ENCODE data around the gene GALNT18.

The GALNT18 gene

GRCh38 chr11:11293798-11294550, 327.8 kb downstream of the GALNT18 start:
- DNase-seq, result no peak

- DNase-seq, result no peak
Measured at GRCh38 chr11:11292839-11293238, 329.0 kb downstream of the GALNT18 start.

DNA sequence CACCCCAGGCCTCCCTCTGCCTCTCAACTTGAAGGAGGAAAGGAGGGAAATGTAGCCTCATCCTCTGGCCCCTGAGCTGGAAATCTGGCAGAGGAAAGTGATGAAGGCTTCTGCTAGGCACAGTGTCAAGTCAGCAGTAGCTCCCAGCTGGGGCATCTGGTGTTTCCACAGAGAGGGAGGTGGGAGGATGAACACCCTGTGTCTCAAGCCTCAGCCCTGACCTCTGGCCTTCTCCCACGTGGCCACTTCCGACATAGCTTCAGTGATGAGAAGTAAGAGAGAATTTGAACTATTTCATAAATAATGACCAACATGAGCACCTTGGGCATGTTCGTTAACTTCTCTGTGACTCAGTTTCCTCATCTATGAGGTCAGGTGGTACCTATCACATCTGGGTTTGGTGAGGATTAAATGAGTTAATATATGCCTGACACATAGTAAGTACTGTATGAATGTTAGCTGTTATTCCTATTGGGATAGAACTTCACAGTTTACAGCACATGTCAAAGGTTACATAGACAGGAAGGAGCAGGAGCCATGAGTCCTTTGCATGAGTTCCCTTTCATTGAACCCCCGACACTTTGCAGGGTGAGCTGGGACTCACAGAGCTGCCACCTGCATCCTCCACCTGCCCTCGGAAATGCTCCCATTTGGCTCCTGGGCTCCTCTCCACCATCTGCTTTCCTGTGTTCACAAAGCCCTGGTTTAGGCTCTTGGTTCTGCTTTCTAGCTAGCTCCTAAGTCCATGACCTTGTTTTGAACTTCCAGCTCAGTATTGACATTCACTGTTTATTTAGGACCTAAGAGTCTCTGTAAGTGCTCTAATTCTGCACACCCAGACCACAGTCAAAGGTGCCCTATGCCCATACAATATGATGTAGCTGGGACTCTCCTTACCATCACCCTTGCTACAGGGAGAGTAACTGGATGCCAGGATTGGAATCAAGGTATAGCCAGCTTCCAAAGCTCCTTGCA, 330.5 kb downstream of the GALNT18 start:
- no peak for DNase-seq

DNA sequence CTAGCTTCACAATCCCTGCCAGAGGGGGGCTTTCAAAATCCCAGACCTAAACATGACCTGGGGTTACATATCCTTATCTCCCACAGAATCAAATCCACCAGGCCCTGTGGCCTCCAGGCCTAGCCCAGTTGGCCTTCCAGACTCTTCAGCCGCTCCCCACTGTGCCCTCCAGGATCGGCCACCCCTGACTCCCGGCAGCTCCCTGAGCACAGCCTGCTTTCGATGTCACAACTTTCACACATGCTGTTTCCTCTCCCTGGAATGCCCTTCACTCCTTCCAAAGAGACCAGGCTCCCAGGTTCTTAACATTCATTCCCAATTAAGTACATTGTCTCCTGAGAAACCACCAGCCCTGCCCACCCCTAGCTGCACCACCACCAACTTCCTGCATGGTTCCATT, 331.5 kb downstream of the GALNT18 start:
- no peak for DNase-seq

DNA sequence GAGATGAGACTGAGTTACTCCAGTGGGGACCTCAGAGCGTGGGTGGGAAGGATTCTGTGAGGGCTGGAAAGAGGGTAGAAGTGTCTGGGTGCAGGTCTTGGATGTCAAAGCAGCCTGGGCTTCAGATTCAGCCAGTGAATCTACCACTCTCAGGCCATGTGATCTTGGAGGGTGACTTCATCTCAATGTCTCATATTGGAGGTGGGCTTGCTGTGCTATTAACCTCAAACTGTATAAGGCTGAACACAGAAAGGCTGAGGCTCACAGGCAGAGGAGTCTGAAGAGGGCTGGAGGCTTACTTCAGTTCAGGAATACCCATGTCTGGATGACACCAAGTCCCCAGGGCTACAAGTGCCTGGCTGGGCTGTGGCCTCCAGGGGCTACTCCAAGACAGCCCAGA, 332.1 kb downstream of the GALNT18 start:
- DNase-seq, result no peak

DNA sequence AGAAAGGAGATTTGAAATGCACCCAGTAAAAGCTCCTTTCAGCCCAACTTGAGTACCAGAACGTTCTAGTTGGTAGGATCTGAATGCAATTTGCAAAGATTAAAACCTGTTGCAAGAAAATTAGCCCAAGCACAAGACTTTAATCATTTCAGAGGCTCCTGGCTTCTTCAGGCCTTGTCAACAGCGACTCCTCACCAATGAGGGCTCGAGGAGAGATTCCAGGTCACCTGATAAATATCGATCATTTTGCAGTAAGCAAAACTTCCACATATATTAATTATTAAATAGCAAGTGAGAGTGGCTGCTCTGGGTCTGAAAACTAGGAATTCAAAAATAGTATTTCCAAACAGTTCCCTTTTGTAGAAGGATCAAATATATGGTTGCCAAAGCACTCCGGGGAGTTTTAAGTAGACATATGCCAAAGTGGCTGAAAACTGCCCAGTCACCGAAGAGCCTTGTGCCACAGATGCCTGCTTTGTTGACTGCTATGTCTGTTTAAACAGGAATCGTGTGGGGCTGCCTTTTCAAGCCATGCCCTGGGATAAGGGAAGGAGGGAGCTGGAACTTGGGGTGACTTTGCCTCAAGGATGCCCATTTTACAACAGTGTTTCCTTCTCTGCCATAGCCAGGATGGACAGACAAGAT, 332.7 kb downstream of the GALNT18 start:
- DNase-seq, result no peak

DNA sequence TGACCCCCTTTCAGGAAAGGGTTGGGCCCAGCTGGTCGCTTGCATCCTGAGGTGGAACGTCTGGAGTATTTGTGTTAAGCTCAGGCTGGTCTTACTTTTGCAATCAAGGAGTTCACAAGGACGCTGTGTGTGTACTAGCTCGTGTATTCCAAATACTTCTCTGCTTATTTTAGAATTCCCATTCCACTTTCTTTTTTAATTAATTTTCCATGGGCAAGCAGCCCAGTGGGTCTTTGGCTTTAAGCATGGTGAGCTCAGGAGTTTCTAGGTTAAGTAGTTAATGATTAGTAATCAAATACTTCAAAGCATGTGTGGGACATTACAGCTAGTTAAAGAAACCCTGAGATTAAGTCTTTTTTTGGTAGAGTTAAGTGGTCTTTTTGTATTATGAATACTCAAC, 337.3 kb downstream of the GALNT18 start:
- DNase-seq, result no peak

DNA sequence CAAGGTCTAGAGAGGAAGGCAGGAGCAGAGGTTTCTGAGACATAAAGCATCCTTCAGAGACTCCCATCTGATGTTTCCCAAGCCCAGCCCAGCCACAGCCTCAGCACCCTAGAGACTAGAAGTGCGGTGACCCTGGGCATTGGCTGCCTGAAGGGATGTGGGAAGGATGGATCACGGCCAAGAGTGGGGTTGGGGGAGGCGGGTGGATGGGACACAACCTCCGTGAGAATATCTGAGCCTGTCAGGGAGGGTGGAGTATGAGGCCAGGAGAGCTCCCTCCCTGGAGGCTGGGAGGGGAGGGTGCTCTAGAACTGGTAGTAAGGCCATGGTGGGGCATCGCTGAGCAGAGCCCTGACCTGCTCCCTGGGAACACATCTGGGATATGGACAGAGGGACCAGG, 340.2 kb downstream of the GALNT18 start:
- no peak for DNase-seq

DNA sequence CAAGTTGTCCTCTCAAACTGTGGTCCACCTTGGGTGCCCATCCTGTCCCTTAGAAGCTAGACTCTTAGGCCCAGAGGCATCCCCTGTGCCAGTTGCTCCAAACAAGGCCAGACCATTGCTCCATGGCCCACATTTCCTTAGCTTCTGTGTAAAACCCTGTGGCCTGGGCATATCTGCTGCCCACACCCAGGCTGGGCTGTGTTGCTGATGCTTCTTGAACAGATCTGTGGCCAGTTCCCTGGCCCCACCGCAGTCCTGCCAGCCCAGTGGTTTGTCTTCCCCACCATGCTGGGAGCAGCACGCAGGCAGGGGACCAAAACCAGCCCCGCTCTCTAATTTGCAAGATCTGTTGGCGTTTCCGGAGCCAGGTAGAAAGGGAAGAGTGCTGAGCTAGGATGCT, 341.0 kb downstream of the GALNT18 start:
- DNase-seq, result no peak

DNA sequence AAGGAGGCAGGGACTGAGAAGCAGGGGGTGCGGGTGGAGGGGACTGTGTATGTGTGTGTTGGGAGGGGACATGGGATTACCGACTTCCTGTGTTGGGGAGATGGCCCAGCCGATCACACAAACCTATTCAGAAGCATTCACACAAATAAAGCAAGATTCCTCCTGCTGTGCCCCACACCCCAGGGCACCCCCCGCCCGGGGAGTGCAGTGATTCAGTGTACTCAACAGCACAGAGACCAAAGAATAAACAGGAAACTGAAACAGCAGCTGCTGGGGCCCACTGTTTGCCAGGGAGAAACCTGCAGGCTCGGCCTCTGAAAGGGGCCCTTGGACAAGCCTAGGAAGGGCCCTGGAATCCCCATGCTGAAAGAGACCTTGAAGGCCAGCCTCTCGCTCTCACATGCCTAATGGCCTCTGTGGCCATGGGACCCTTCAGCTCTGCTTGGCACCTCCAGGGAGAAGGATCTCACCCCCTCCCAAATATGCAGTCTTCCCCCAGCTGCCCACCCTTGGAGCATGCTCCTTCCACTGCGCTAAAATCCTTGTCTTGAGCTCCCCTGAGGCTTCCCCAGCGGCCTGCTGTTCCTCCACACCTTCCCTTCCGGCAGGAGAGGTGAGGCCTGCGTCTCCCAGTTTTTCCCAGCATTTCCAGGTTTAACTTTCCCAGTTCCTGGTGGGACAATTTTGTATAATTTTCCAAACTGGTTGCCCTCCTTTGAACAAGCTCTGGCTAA, 341.7 kb downstream of the GALNT18 start:
- DNase-seq, result no peak

- no peak for DNase-seq
Measured at GRCh38 chr11:11272254-11272653, 349.6 kb downstream of the GALNT18 start.

DNA sequence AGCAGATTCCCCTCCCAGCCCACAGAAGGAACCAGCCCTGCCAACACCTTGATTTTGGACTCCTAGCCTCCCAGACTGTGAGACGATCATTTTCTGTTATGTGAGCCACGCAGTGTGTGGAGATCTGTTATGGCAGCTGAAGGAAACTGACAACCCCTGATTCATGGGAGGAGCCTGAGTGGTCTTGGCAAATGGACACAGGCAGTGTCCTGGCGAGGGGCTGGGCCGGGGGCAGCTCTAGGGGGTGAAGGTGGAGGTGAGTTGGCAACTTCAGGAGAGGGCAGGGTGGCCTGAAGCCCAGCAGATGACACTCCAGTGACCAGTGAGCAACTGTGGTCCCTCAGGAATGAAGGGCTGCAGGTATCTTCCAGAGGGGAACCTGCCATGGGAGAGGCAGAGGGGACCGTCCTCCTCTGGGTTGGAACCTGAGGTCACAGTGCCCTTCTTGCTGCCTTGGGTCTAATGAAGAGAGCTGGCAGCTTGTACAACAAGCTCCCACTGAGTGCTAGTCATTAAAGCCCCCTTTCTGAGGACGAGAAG, 351.5 kb downstream of the GALNT18 start:
- no peak for DNase-seq

GRCh38 chr11:11268706-11269105, 353.1 kb downstream of the GALNT18 start:
- DNase-seq, result no peak

DNA sequence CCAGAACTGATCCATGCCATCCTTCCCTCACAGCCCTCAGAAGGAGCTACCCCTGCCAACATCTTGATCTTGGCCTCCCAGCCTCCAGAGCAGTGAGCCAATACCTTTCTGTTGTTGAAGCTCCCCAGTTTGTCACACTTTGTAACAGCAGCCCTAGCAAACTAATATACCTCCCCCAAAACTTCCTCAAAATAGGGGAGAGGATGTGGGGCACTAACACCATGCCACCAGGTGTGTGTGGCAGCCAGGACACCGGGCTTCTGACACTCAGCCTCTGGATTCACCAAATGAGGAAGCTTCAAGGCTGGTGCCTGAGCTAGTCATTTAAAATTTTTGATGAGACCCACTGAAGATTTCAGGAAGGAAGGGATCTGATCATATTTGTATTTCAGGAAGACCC, 353.7 kb downstream of the GALNT18 start:
- no peak for DNase-seq

GRCh38 chr11:11267312-11267711, 354.5 kb downstream of the GALNT18 start:
- DNase-seq, result no peak

DNA sequence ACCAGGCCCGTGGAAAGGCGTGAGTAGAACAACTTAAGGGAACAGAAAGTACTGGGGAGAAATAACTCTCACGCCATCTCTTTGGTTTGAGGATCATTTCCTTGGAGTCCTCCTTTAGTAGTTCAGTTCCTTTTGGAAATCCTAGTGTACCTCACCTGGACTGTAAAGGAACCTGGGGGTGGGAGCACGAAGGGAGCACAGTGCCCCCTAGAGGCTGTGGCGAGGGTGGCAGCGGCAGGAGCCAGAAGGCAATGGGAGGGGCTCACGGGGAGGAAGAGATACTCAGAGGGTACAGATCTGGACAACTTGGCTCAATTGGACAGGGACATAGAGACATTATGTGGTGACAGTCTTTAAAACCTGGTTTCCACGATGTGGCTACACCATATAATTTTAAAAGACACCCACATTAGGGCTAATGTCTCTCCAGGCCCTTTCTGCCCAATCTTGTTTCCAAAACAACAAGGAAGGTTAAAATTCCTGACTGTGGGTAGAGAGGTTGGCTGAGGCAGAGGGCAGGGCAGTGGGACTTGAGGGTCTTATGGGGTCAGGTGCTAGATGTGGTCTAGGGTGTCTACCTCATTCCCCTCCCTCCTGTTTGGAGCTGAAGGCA, 355.7 kb downstream of the GALNT18 start:
- DNase-seq, result no peak

DNA sequence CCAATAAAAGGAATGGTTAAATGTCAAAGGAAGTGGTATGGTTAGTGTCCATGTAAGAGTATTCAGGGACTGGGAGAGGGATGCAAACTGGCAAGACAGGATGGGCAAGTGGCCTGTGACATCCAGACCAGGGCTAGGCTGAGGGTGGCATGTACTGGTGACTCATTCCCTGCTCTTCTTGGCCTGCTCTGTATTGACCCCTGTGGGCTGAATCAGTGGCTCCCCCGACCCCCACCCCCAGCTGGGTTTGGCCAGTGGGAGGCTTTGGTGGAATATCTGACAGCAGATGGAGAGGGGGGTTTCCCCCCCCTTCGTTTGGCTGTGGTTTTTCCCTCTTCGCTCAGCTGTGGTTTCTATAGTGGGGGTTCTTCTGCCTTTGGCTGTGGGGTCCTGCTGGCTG, 356.5 kb downstream of the GALNT18 start:
- DNase-seq, result no peak

GRCh38 chr11:11263238-11264005, 358.4 kb downstream of the GALNT18 start:
- no peak for DNase-seq

DNA sequence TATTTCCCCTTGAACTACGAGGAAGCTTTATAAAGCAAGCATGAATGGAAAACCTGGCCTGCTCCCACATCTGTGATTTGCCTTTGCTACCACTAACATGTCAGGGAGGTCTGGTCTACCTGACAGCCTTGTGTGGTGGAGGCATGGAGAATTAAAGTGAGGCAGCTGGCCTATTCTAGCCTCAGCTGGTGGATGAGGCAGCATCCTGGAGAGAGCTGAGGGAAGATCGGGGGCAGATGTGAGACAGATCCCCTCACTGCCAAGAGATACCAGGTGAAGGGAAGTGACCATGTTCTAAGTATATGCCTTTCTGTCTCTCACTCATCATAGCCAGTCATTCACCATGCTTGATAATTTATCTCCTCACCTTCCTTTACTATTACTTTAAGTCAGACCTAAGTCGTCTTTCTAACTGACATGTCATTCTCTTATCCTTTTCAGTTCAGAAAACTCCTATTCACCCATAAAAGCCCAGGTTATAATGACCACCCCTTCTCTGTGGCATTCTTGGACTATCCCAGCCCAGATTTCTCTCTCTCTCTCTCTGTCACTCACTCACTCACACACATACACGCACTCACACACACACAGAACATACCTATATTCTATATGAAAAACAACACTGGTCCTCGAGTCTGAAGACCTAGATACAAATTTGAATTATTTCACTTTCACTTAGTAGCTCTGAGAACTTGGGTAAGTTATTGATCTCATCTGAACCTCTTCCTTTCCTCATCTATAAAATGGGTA, 359.5 kb downstream of the GALNT18 start:
- no peak for DNase-seq

- DNase-seq, result no peak
Measured at GRCh38 chr11:11261629-11262028, 360.2 kb downstream of the GALNT18 start.
